Transverse colon (tissue), 4 donors: ENCODE measurements around the gene PRTN3.

Experiments used
- EP300 ChIP-seq: sonication (generic); formaldehyde crosslinking; IDR thresholded peaks from one replicate; pipeline ENCODE4 v1.6.1; 2017; ENCODE audit warnings: antibody characterized with exemption, low read depth
- POLR2AphosphoS5 ChIP-seq, 3 donors: sonication (generic); formaldehyde crosslinking; IDR thresholded peaks; one replicate each; pipeline ENCODE4 v1.6.1; 2016; ENCODE audit warnings: antibody characterized with exemption in 3 of 3
- TF ChIP-seq, protein P1 (sequence below), 5 experiments: fragments of 200-600 bp in 3 of 5; fragments of 450-650 bp in 2 of 5; sonication (generic) in 3 of 5; IDR thresholded peaks; 1 replicate in 2 of 5; 2 replicates in 3 of 5; pipeline ENCODE4 v1.5.1; 2016 to 2017; ENCODE audit warnings: antibody characterized with exemption in 5 of 5, inconsistent platforms in 3 of 5, mild to moderate bottlenecking in 2 of 5, moderate library complexity in 1 of 5

DNA sequence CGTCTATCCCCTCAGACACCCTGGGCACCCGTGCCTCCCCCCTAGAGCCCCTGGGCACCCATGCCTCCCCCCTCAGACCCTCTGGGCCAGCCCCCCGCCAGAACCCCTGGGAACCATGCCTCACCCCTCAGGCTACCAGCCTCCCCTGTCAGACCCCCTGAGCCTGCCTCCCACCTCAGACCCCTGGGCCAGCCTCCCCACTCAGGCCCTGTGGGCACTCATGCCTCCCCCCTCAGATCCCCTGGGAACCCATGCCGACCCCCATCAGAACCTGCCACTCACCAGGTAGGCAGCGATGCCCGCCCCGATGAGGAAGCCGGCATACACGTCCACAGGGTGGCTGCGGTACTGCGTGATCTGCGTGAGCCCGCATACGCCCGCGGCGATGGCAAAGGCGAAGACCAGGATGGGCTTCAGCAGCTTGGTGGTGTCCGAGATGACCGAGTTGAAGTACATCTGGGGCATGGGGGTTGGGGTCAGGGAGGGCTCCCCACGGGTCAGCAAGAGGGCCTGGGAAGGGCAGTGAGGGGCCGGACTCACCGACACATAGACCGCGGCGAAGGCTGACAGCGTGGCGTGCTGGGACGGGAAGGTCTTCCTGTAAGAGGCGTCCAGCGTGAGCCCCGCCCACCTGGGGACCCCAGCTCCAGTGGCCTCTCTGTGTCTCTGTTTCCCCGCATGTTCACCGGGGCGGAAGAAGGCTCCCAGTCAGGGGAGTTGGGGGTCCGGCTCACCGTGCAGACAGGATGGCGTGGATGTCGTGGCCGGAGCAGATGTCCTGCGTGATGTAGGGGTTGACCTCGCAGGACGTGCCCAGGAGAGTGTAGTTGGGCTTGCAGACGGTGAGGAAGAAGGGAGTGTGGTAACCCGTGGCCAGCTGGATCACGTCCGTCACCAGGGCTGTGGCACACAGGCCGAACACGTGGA, 26.4 kb upstream of the PRTN3 start:
- TF ChIP-seq, protein P1, sequence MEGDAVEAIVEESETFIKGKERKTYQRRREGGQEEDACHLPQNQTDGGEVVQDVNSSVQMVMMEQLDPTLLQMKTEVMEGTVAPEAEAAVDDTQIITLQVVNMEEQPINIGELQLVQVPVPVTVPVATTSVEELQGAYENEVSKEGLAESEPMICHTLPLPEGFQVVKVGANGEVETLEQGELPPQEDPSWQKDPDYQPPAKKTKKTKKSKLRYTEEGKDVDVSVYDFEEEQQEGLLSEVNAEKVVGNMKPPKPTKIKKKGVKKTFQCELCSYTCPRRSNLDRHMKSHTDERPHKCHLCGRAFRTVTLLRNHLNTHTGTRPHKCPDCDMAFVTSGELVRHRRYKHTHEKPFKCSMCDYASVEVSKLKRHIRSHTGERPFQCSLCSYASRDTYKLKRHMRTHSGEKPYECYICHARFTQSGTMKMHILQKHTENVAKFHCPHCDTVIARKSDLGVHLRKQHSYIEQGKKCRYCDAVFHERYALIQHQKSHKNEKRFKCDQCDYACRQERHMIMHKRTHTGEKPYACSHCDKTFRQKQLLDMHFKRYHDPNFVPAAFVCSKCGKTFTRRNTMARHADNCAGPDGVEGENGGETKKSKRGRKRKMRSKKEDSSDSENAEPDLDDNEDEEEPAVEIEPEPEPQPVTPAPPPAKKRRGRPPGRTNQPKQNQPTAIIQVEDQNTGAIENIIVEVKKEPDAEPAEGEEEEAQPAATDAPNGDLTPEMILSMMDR (IDR thresholded peaks at IDR 0.05): peak in 1 of 5 experiments; percentile 9
- peak in 1 of 3 donors; percentile 28 for TF ChIP-seq POLR2AphosphoS5 (IDR thresholded peaks at IDR 0.05)
- TF ChIP-seq EP300: no peak
